ENCODE results near the gene GGTLC2.
"Not testable (repeated sequence)": the region's sequence is repeated elsewhere in the genome, so short reads cannot be mapped to it uniquely, and the experiment has no call there.

The GGTLC2 gene

GRCh38 chr22:22644314-22644713 is at the start of gene GGTLC2:
Gene GGTLC2, plus strand, starts transcription at chr22:22644614. Its CDS starts 1,732 bp downstream, at chr22:22646346.
- DNase-seq, result not testable (repeated sequence)

GRCh38 chr22:22595001-22595835 is 49.2 kb upstream of the GGTLC2 start:
- DNase-seq, result no peak

DNA sequence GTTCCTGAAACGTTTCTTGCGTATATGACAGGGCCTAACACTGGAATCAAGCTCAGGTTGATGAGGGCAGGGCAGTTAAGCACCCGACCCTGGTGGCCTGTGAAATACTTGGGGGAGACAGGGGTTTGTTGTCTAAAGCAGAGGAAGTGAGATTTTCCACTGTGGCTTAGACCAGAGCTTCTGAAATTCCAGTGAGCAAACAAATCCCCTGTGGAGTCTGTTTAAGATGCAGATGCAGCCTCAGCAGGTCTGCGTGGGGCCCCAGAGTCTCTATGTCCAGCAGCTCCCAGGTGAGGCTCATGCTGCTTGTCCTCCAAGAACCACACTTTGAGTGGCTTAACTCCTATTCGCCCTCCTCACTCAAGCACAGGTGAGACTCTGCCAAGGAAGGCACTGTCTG is 46.3 kb upstream of the GGTLC2 start:
- DNase-seq, result no peak

DNA sequence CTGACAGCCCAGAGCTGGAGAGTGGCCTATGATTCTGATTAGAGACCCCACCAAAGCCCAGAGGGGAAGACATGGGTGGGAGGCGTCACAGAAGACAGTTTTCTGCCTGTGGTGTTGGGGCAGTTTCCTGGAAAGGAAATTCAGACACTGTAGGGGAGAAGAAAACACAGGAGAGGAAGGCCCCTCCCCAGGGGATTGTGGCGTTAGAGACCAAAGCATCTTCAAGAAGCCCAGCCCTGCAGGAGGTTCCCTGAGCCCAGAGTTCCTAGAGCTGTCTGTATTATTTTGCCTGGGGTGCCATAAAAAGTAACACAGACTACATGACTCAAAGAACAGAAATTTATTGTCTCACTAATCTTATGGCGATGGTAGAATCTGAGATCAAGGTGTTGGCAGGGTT is 45.2 kb upstream of the GGTLC2 start:
- DNase-seq, result no peak

DNA sequence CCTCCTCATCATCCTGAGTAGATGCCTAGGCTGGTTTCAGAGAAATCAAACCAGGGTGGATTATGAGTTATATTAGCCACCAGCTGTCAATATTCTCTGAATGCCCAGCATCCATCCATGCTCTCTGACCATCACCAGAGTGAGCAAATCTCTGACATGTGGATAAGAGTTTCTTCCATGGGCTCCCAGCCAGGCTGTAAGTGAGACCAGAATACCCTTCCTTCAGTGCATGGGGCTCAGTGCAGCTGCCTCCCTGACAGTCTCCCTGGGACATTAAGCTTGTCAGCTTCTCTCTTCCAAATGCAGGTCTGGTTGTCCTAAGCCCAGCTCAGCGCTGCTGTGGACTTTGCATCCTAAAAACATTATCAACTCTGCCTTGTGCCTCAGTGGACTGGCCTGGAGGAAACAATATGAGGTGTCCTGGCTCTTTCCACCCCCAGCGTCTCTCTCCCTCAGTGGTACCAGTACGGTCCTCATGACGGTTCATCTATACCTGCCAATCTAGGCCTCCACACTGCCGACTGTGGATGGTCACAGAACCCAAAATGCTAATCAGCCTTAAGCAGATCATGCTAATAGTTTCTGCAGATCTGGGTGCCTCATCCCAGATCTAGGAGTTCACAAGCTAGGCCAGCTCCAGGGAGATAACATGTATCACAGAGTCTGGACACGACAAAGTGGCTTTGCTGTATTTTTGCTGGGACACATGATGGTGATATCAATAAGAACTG is 43.7 kb upstream of the GGTLC2 start:
- DNase-seq, result no peak

GRCh38 chr22:22603470-22603947 is 40.9 kb upstream of the GGTLC2 start:
- no peak for DNase-seq

- no peak for DNase-seq
Measured at GRCh38 chr22:22604326-22605073, 39.9 kb upstream of the GGTLC2 start.

DNA sequence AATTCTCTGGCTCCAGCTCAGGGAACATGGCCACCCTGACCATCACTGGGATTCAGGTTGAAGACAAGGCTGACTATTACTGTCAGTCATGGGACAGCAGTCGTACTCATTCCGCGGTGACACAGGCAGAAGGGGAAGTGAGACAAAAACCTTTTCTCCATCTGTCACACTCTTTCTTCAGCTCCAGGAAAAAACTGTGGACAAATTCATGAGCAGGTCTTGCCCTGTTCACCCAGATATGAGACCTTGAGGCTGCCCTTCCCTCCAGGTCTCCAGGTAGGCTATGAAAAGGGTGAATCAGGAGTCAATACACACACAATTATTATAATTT is 39.4 kb upstream of the GGTLC2 start:
- no peak for DNase-seq

- DNase-seq, result not testable (repeated sequence)
Measured at GRCh38 chr22:22608022-22608421, 36.4 kb upstream of the GGTLC2 start.

- DNase-seq, result no peak
Measured at GRCh38 chr22:22609291-22609690, 35.1 kb upstream of the GGTLC2 start.

DNA sequence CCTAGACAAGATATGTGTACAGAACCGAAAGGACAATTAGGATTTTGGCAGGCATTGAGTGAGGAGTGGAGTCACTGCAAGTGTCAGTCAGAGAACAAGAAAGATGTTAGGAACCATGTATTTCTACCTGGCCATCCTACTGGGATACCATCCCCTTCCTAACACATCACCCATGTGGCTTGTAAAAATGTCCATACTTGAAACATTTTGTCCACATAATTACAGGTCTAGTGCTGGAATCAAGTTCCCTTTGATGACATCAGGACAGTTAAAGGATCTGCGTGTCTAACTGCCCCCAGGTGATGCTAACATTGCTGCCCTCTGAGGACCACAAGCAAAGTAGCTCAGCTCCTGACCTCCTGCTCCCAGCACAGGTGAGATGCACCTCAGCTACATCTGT is 31.9 kb upstream of the GGTLC2 start:
- DNase-seq, result no peak

DNA sequence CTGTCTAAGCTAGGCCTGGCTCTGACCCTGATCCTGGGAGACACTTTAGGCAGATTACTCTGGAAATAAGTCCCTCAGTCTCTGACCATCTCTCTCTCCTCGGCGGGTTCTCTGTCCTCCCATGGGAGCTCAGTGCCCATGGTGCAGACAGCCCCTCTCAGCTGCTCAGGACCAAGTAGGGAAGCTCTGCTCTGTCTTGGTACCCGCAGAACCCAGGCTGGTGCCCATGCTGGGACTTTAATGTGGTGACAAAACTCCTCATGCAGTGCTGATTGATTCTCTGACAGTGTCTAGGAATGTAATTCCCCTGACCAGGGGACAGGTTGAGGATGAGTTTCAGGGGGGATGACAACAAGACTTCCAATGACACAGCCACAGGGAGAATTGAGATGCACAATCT is 30.3 kb upstream of the GGTLC2 start:
- no peak for DNase-seq

- DNase-seq, result peak in 1 of 2 donors; percentile 3
Measured at GRCh38 chr22:22616636-22617035, 27.8 kb upstream of the GGTLC2 start.

GRCh38 chr22:22618448-22618847 is 26.0 kb upstream of the GGTLC2 start:
- no peak for DNase-seq

DNA sequence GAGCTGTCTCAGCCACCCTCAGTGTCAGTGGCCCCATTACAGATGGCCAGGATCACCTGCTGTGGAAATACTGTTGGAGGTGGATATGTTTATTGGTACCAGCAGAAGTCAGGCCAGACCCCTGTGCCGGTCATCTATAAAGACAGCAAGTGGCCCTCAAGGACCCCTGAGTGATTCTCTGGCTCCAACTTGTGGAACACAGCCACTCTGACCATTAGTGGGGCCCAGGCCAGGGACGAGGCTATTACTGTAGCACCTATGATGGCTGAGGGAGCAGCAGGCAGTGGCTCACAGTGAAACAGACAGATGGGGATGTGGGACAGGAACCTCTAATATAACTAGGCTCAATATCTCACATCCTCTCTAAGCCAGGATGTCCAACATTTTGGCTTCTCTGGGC is 25.5 kb upstream of the GGTLC2 start:
- no peak for DNase-seq

DNA sequence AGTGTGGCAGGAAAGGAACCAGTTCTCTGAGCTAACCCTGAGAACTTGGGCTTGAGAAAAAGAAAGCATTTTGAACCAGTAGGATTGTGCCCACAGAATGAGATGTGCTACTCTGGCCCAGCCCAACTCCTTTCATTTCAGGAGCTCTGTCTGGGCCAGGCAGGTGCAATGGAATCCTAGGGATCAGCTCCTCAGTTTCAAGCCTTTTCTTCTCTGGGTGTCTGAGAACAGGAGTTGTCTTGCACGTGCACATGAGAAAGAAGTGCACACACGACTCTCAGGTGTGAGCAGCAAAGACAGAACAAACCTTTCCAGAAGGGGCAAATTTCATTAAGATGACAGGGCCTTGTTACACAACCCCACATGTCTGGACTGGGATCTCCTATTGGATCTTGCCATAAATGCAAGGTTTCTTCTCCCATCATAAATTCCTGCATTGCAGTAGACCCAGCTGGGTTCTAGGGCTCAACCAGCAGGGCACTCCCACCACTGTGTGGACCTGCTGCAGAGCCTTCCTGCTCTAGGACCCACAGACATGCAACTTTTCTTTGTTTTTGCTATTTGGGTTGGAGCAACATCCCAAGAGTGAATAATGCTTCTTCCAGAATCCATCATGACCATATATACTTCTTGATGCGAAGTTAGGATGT is 24.5 kb upstream of the GGTLC2 start:
- no peak for DNase-seq

GRCh38 chr22:22628546-22629495 is 15.6 kb upstream of the GGTLC2 start:
- not testable (repeated sequence) for DNase-seq

DNA sequence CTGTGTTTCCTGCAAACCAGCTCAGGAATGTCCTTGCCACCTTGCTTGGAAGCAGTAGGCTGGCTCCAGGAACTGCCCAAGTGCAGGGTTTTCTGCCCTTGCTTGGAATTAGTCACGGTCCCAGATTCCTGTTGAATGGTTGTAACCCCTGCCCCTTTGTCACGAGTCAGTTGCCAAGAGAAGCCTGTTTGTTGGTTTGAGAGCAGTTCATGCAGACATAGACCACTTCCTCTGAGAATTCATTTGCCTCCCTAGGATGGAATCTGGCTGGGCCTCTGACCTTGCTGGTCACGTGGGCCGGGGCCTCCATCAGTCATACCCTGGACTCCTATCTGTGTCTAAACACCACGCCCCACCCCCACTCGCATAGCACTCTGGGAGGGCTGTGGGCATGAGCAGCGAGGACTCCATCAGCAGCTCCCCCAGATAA is 13.2 kb upstream of the GGTLC2 start:
- DNase-seq, result not testable (repeated sequence)

- not testable (repeated sequence) for DNase-seq
Measured at GRCh38 chr22:22632226-22632625, 12.2 kb upstream of the GGTLC2 start.

GRCh38 chr22:22633533-22633932 is 10.9 kb upstream of the GGTLC2 start:
- DNase-seq, result not testable (repeated sequence)

GRCh38 chr22:22636260-22636659 is 8.2 kb upstream of the GGTLC2 start:
- peak in 1 of 2 donors; percentile 32 for DNase-seq

DNA sequence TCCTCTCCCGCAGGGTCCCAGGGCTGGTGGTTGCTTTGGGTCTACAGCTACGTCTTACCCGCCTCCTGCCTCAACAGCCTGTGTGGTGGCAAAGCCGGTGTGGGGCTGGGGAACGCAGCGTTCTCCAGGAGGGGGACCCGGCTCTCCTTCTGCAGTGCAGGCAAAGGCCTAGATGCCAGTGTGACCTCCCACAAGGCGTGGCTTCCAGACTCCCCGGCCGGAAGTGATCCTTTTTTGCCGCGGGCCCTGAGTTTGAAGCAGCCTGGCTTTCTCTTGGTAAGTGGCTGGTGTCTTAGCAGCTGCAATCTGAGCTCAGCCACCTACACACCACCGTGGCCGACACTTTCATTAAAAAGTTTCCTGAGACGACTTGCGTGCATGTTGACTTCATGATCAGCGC is 6.1 kb upstream of the GGTLC2 start:
- not testable (repeated sequence) for DNase-seq
